HG02623 (cell line): Measurements from ENCODE around the gene LYRM1.
"Not testable (repeated sequence)": the region's sequence is repeated elsewhere in the genome, so short reads cannot be mapped to it uniquely, and the experiment has no call there.

Source experiments
- ATAC-seq: cut with Tn5 transposase; IDR thresholded peaks from one replicate; pipeline ENCODE4 v1.9.1; 2021; ENCODE audit warnings: moderate library complexity; ENCODE audit not compliant: unreplicated experiment

LYRM1 gene

DNA sequence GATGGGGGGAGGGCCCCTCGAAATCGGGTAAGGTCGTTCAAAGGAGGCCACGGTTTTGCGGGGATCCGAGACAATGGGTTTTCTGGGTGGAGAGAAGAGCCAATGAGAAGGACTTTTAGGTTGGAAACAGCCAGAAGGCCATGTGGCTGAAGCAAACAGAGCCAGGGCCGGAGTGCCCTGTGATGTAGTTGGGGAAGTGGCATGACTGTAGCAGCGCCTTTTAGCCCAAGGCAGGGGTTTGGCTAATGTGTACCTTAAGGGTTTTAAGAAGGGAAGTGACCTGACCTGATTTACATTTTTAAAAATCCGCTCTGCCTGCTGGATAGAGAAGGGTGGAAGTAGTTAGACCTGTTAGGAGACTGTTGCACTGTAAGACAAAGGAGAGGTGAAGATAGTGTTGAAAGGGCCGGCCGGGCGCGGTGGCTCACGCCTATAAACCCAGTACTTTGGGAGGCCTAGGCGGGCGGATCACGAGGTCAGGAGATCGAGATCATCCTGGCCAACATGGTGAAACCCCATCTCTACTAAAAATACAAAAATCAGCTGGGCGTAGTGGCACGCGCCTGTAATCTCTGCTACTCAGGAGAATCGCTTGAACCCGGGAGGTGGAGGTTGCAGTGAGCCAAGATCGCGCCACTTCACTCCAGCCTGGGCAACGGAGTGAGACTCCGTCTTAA lies 1.0 kb downstream of the LYRM1 start:
- ATAC-seq: no peak

DNA sequence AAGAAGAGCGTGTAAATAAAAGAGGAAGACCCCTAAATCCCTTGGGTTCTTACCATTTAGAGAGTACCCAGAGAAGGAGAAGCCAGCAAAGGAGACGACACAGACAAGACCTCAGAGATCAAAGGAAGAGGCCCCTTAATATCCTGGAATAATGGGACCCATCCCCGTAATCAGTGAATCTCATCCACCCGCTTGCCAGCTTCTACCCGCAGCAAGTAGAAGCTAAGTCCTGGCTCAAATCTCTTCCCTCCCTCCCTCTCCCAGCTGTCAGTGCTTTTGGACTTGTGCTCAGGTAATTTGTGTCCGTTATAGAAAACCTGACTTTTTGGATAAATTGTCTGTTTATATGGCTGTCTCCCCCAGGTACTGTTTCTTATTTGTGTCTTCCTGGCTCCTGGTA lies 1.9 kb downstream of the LYRM1 start:
- ATAC-seq: no peak

DNA sequence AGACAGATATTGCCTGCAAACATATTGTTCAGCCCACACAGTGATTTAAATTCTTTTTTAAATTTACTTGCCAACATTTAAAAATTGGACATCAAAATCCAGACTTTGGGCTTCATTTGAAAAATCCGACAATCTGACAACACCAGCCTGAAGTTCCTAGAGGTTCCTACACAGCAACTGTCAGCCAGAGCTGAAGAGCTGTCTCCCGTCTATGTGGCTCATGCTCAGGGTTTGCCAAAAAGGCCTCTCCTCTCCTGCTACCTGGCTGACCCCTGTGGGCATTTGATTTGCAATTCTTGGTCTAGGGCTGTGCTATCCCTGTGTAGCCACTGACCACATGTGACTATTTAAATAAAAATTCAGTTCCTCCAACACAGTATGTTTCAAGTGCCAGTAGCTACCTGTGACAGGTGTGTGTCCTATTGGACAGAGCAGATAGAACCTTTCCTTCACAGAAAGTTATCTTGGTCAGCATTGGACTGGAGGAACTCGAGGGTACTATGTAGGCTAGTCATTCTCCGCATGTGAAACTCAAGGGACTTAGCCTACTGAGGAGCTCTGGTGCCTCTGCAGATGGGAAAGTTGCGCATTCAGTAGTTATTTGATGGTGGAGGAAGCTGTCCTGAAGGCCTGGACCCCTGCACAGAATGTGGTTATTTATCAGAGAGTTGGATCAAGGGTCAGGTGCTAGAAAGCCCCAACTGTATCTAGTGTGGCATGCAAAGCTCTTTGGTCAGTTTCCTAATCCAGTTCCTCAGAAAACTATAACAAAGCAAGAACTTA lies 2.7 kb downstream of the LYRM1 start:
- ATAC-seq: no peak

DNA sequence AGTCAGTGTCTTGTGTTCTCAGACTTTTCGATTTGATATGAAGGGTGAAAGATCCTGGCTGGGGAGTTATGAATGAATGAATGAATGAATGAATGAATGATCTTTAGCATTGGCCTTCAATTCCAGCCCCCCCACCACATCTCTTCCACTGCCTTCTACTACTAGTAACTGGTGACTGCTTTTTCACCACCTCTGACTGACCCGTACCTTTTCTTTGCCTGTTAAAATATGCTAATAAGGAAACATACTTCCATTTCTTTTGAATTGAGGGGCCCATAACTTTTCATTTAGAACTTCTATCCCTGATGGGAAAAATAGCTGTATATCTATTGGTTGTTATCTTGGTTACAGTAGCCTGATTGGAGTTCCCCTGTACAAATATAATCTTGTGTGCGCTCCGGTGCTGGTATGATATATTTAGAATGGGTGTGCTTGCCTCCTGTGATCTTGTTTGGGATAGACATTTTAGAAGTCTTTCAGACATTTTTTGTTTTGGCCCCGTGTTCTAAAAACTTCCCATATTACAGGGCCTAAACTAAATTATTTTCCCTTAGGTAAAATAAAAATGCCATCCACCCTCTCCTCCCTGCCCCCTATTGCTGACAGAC lies 3.4 kb downstream of the LYRM1 start:
- ATAC-seq: no peak

DNA sequence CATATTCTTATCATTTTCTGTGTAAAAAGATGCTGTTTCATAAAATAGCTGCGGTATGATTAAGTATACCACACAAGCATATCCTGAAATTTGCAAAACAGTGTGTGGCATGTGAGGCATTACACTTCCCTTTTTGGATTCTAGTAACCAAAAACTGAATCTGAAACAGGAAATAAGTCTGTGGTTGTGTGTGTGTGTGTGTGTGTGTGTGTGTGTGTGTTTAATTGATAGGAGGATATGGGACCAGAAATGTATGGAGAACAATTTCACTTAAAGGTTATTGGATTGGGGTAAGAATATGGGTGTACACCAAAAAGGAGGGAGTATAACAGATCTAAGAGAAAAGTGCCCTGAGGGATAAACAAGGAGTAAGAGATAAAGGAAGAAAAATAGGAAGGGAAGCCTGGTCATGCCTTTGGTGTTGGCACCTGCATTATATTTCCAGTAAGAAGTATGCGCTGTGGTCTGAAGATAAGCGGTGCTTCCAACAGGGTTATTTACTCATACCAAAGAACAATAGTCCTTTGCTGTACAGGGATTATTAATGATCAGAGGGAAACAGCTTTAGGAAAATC lies 4.0 kb downstream of the LYRM1 start:
- no peak for ATAC-seq

DNA sequence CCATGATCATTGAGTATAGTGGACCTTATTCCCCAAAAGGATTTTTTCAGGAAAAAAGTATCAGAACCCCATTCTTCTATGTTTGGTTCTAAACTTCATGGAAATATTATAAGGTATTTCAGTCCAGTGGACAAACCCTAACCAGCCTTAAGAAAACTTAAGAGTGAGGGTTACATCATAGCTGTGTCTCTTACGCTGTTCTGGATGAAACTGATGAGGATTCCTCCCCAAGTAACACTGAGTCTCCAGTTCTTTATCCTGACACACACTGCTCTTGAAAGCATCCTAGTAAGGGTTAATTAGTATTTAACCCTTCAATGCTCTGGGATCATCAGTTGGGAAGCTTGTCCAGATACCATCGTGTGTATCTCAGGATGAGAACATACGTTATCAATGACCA lies 5.0 kb downstream of the LYRM1 start:
- ATAC-seq: no peak

DNA sequence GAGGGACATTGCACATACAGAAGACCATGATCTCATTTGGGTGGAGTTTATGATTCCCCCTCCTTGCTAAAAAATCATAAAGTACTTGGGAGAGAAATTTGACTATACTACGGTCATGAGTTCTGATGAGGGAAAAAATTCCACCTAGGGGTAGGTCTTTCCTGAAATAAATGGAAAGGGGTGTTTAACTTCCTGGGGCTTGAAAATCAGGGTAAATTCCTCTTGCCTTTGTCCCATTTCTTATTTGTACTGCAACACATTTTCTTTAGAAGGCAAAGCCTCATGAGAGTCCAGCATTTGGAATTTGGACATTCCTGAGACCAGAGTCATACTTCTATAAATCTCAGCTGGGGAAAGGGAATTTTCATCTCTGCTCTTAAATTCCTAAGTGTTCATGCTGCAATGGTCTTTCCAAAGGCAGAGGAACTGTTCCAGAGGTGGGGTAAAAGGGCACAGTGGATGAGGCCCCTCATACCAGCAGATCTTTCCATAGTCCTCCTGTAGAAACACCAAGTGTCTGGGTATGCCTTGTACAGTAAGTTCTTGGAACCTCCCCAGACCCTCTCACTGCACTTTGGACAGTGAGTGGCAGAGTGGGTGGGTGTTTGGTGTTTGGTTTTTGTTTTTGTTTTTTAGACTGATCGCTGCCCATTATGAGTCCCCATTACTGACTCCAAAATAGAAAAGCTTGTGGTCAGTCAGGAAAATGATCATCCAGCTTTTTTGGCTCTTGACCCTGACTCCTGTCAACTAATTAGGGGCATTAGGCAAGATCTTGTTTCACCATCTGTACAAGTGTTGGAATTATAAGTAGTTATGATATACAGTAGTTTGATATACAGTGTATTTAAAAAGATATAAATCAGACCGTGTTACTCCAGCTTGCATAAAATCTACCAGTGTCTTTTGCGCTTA lies 6.0 kb downstream of the LYRM1 start:
- ATAC-seq: no peak

DNA sequence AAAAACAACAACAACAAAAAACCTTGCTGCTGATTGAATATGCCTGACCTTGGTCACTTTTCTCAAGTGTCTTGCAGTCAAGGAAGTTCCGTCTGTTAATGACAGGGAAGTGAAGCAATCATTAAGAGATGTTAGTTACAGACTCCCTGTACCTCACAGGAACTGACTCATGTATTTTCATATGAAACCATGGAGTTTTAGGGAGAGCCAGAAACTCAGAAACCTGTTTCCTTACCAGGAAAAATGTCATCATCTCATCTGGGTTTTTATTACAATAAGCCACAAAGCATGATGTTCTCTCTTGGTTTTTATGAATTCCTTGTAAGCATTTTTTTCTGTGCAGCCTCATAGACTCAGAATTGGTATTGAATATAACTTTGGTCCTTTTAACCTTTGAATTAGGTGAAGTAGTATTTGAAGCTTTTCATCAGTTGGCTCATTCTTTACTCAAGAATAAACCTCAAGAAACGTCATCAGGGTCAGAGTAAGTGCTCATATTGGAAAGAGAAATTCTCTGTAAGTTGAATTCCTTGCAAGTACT lies 10.3 kb downstream of the LYRM1 start:
- ATAC-seq: no peak

DNA sequence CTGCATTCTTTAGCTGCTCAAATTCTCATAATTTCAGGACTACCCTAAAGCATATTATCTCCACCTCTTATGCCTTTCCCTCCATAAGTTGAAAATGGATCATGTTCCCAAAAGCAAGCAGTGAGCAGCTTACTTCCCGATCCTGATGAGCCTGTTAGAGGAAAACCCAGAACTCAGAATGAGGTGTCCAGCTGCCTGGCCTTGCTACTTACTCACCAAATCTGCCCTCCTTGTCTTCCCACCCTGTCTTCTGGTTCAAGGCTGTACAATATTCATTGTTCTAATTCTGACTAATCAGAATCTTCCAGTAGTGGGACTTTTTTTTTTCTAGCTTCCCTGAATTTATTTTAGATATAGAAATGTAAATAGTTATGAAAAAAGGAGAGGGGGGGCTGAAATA lies 10.8 kb downstream of the LYRM1 start:
- ATAC-seq: no peak

DNA sequence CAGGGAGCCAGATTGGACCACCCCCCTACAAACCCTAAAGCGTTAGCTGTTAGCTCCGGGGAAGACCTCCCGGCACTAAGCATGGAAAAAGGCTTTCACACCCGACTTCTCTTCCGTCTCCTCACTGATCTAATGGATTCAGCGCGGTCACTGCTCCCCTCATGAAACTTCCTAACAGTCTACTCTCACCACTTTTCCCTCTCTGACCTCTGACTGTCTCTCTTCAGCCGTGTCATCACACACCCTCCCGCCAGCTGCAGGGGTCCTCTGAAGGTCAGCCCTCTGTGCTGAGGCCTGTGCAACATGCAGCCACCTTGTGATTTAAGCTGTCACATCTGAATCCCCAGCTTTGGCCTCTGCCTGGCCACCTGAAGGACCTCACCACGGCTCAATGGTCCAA lies 15.7 kb downstream of the LYRM1 start:
- no peak for ATAC-seq

DNA sequence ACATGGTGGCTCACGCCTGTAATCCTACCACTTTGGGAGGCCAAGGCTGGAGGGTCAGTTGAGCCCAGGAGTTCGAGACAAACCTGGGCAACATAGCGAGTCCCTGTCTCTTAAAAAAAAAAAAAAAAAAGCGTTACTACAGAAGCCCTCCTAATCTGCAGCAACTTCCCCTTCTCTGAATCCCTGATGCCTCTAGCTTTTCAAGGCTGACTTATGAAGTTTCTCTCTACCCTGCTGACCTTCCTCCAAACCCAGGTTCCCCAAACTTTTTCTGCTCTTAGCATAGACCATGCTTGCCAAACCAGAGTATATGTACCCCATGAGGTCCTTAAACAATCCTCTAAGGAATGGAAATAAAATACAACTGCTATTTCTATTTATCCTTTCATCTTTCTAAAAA lies 16.4 kb downstream of the LYRM1 start:
- no peak for ATAC-seq

DNA sequence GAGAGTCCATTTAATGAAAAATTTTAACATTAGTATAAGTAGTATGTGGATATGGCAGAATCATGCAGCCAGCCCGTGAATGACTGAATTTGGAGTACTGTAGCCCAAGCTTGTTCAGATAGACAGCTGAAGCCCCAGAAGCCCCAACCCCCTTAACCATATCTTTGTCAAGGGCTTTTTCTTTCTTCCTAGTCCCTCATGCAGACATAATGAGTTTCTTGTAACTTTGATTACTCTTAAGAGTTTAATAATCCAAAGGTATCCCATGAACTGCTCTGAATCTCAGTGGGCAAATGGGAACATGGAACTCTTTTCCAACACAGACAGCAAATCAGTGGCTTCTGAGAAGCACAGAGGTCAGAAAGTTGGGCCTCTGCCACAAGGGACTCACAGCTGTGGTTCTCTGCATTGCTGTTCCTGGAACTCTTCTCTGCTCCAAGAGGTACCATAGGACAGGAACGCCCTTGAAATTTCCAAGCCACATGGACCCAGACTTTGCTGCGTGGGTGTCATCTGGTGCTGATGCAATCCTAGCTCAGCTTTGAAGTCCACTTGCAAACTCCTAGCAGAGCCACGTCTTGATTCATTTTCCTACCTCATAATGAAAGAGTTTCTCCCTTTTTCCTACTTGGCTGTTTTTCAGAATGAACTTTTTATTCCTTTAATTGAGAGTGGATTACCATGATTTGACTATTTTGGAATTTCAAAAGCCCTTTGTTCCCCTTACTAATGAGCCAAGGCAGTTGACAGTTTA lies 18.1 kb downstream of the LYRM1 start:
- ATAC-seq: no peak

DNA sequence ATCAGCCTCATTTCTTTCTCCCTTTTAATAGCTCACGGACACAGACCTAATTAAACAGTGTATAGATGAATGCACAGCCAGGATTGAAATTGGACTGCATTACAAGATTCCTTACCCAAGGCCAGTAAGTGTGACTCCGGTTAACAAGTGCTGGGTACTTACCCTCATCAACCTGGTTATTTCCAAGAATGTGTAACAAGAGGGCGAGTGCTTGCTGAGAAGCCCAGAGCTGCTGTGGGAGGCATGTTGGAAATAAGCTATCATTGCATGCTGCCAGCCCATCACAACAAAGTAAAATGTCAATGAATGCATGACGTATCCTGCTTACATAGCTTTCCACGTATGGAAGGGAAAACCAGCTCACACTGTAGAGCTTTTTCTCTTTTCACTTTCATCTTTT lies 19.5 kb downstream of the LYRM1 start:
- no peak for ATAC-seq

DNA sequence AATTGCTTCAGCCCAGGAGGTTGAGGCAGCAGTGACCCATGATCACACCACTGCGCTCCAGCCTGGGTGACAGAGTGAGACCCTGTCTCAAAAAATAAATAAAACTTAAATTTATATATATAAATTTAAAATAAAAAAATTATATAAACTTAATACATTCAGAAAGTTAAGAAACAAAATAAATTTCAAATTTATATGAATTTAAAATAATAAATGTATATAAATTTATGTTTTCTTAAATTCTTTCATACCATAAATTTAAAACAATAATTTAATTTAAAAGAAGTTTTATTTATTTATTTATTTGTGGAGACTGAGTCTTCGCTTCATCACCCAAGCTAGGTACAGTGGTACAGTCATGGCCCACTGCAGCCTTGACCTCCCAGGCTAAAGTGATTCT lies 20.2 kb downstream of the LYRM1 start:
- ATAC-seq: no peak

DNA sequence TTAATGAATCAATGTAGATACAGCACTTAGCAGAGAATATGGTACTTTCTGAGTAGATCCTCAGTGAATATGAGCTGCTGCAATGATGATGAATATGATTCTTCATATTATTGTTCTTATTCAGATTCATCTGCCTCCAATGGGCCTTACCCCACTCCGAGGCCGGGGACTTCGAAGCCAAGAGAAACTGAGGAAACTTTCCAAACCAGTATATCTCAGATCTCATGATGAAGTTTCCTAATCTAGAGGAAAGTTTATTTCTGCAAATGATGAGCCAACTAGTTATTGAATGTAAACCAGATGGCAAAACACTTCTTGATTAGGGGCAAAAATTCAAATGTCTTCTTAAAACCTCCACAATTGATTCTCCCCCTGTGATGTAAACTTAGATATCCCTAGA lies 23.3 kb downstream of the LYRM1 start:
- ATAC-seq: no peak

DNA sequence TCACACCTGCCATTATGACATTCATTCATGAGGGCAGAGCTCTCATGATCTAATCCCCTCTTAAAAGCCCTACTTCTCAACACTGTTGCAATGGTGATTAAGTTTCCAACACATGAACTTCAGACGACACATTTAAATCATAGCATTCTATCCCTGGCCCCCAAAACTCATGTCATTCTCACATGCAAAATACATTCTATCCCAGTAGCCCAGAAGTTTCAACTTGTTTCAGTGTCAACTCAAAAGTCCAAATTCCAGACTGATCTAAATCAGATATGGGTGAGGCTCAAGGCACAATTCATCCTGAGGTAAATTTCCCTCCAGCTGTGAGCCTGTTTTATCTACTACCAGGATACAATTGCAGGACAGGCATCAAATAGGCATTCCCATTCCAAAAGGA lies 25.2 kb downstream of the LYRM1 start:
- no peak for ATAC-seq

DNA sequence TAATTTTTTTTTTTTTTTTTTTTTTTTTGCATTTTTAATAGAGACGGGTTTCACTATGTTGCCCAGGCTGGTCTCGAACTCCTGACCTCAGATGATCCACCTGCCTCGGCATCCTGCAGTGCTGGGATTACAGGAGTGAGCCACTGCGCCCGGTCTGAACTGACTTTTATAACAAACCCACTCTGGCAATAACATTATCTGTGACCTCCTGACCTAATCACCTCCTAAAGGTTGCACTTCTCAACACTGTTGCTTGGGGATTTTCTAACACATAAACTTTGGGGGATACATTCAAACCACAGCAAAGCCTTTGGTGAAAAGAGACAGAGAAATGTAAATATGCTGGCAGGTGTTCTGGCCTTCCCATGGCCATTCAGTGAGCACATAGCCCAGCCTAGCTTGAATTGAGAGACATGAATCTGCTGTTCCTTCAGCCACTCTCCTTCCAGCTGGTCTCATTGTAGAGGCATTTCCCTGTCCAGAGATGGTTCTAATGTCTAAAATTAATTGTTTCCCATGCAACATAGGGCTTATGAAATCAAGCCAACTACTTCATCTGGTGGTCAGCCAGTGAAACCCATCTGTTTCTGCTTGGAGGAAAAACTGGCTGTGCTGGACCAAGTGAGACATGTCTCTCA lies 28.3 kb downstream of the LYRM1 start:
- no peak for ATAC-seq

DNA sequence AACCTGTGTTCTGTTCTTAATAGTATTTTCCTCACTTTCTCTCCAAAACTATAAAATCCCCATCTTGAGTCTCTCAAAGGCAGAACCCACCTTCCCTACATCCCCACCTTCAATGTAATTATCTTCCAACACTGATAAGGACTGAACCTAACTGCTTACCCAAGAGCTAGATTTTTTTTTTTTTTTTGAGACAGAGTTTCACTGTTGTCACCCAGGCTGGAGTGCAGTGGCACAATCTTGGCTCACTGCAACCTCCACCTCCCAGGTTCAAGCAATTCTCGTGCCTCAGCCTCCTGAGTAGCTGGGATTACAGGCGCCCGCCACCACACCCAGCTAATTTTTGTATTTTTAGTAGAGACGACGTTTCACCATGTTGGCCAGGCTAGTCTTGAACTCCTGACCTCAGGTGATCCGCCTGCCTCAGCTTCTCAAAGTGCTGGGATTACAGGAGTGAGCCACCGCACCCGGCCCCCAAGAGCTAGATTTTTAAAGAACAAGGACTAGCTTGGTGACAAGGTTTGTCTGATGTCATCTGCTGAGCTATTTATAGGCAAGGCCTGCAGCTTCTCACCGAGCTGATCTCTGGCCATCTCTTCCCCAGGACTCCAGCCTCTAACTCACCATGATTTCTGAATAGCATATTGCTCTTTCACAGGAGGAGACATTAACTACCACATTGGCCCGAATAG lies 29.2 kb downstream of the LYRM1 start:
- ATAC-seq: not testable (repeated sequence)

DNA sequence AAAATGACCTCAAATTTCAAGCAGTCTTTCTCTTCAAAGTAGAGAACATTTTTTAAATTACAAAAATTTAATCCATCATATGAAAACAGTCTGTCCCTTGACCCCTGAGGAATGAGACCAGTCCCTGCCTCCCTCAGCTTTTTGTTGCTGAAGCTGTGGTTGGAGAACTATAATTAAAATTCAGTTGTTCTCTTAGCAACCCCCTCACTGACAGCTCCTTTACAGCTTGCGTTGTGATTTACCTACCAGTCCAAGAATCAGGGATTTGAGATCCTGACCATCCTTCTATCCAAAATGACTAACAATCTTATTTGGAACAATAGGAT lies 29.8 kb downstream of the LYRM1 start:
- ATAC-seq: no peak
